Middle frontal gyrus (tissue), 1 donor: ENCODE measurements around the gene NUMA1.

Source experiments
- DNase-seq: peaks from one replicate; pipeline ENCODE4 v3.0.0-alpha.2; 2015; ENCODE audit warnings: low spot score; ENCODE audit errors: extremely low spot score

Gene NUMA1

DNA sequence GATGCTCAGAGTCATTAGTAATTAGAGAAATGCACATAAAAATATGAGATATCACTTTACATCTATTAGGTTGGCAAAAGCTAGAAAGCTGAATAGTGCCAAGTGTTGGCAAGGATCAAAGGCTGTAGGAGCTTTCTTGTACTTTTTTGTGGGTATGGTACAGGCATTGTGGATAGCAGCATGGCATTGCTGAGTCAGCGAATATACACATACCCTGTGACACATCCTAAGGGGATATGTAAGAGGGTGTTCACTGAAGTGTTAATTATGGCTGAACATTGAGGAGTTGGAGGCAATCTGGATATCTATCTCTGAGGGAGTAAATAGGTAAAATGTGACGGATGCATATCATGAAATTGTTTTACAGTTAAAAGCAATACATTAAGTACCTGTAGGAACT is 108.7 kb downstream of the NUMA1 start:
- DNase-seq: no peak

- DNase-seq: no peak
These were observed 115.7 kb downstream of the NUMA1 start for GRCh38 chr11:71964641-71965040.

GRCh38 chr11:71963468-71963867 is 116.9 kb downstream of the NUMA1 start:
- no peak for DNase-seq

DNA sequence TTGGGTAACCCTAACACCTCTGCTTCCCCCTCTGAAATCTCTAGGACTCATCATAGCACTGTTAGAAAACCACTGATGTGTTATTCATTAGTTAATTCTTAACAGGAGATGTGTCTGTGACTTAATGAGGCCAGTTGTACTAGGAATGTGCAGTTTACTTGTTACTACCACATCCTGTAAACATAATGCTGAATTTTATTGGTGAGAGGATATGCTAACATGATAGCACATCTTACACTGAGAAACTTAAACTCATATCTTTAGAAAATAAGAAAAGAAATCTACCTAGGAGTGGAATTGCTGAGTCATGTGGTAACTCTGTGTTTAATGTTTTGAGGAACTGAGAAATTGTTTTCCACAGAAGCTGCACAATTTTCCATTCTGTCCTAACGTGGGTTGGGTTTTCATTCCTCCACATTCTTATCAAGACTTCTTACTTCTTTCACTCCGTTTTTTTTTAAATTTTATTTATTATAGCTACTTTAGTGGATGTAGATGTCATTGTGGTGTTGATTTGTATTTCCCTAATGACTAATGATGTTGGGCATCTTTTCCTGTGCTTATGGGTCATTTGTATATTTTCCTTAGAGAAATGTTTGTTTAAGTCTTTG is 117.8 kb downstream of the NUMA1 start:
- DNase-seq: no peak

GRCh38 chr11:71955898-71956456 is 124.4 kb downstream of the NUMA1 start:
- no peak for DNase-seq
